HCT116 (cell line): Measurements from ENCODE around the gene TSPAN11.

Source experiments
- ATF3 ChIP-seq: IDR thresholded peaks from 2 replicates; pipeline ENCODE4 v1.6.1; 2012
- CTCF ChIP-seq, 3 experiments: fragments of 200-600 bp in 1 of 3; sonication (generic) in 1 of 3; IDR thresholded peaks in 2 of 3; conservative IDR thresholded peaks in 1 of 3; 2 replicates each; pipeline ENCODE4 v1.5.1; 2012 to 2017; ENCODE audit warnings: low read depth in 2 of 3, low read length in 2 of 3, antibody characterized with exemption in 1 of 3, borderline replicate concordance in 1 of 3, control low read depth in 1 of 3, mild to moderate bottlenecking in 1 of 3, mixed read lengths in 1 of 3, mixed run types in 1 of 3, moderate library complexity in 1 of 3; ENCODE audit not compliant: insufficient read depth in 1 of 3
- EZH2 ChIP-seq: fragments of 200-600 bp; sonication (generic); IDR thresholded peaks from 2 replicates; pipeline ENCODE4 v1.6.1; 2017; ENCODE audit warnings: antibody characterized with exemption, mixed run types
- EZH2phosphoT487 ChIP-seq: fragments of 200-600 bp; IDR thresholded peaks from 2 replicates; pipeline ENCODE4 v1.6.1; 2018; ENCODE audit warnings: antibody characterized with exemption, borderline replicate concordance
- MAX ChIP-seq: IDR thresholded peaks from 2 replicates; pipeline ENCODE4 v1.6.1; 2012
- POLR2A ChIP-seq: IDR thresholded peaks from 2 replicates; pipeline ENCODE4 v1.7.0; 2011; ENCODE audit warnings: borderline replicate concordance; ENCODE audit not compliant: insufficient read depth, insufficient read length; ENCODE audit errors: extremely low read depth
- POLR2AphosphoS5 ChIP-seq: IDR thresholded peaks from 2 replicates; pipeline ENCODE4 v1.6.1; 2011; ENCODE audit warnings: mild to moderate bottlenecking, low read depth, low read length, moderate library complexity
- RAD21 ChIP-seq: IDR thresholded peaks from 2 replicates; pipeline ENCODE4 v1.6.1; 2012; ENCODE audit warnings: low read depth, mild to moderate bottlenecking
- REST ChIP-seq: IDR thresholded peaks from 2 replicates; pipeline ENCODE4 v1.6.1; 2012; ENCODE audit warnings: low read depth
- SIN3A ChIP-seq: IDR thresholded peaks from 2 replicates; pipeline ENCODE4 v1.6.1; 2012; ENCODE audit warnings: low read depth
- TCF7L2 ChIP-seq: IDR thresholded peaks from 2 replicates; pipeline ENCODE4 v1.7.0; 2011; ENCODE audit warnings: borderline replicate concordance, inconsistent platforms; ENCODE audit not compliant: insufficient read depth, insufficient read length; ENCODE audit errors: extremely low read depth
- YY1 ChIP-seq: IDR thresholded peaks from 2 replicates; pipeline ENCODE4 v1.6.1; 2011; ENCODE audit warnings: low read length, low read depth, moderate library complexity, mild to moderate bottlenecking; ENCODE audit not compliant: insufficient replicate concordance; ENCODE audit errors: extremely low read depth
- ZNF274 ChIP-seq: fragments of 200-500 bp; sonication (Bioruptor generic); IDR thresholded peaks from 2 replicates; pipeline ENCODE4 v1.6.1; 2014; ENCODE audit warnings: mild to moderate bottlenecking, low read depth, low read length, inconsistent platforms

- TF ChIP-seq CTCF (IDR thresholded peaks at IDR 0.05 in 2 of 3, conservative IDR thresholded peaks at IDR 0.05 in 1 of 3; ENCODE audit: borderline replicate concordance in 1 of 3, insufficient read depth in 1 of 3, low read depth in 2 of 3, low read length in 2 of 3), result no peak
- TF ChIP-seq EZH2, result no peak
- TF ChIP-seq POLR2A, result no peak
- TF ChIP-seq SIN3A, result no peak
- no peak for TF ChIP-seq RAD21
- TF ChIP-seq POLR2AphosphoS5, result no peak
- TF ChIP-seq MAX, result no peak
- no peak for TF ChIP-seq EZH2phosphoT487
- no peak for TF ChIP-seq REST
- TF ChIP-seq YY1, result no peak
- no peak for TF ChIP-seq ZNF274
- TF ChIP-seq ATF3, result no peak
- TF ChIP-seq TCF7L2, result no peak
These were observed 82.7 kb downstream of the TSPAN11 start for GRCh38 chr12:31008961-31009840.
